Pancreas (tissue), 10 donors: ENCODE measurements around the gene HPCAL4. TPM values are rescaled to one million over a fixed set of nuclear protein-coding genes. Genes with fewer than 3 reads are reported as not detected.

Experiments
- ATAC-seq, 4 donors: fragments of 200-7000 bp; cut with Tn5 transposase; one replicate each; pipeline versions ENCODE4 v1.8.0 to v1.9.1; 2020; ENCODE audit warnings: mild to moderate bottlenecking in 4 of 4, moderate library complexity in 4 of 4
- DNase-seq, 6 donors: peaks; one replicate each; pipeline ENCODE4 v3.0.0-alpha.2; 2020
- FAIRE-seq: peaks from 2 replicates; lab custom pipeline; 2012; peaks lifted over from hg19 to GRCh38; lab: Jason Lieb, UNC
- H3K27ac ChIP-seq, 4 donors: fragments of 200-600 bp; sonication (generic); 1 replicate in 3 of 4; 2 replicates in 1 of 4; pipeline versions ENCODE4 v1.5.0 to v1.8.0; 2020
- H3K27me3 ChIP-seq, 4 donors: fragments of 200-600 bp; one replicate each; pipeline ENCODE4 v1.8.0; 2021
- H3K36me3 ChIP-seq, 3 donors: fragments of 200-600 bp; sonication (generic) in 1 of 3; one replicate each; pipeline versions ENCODE4 v1.5.0 to v1.8.0; 2020 to 2021
- H3K4me1 ChIP-seq, 3 donors: fragments of 200-600 bp; one replicate each; pipeline ENCODE4 v1.8.0; 2021
- H3K4me3 ChIP-seq, 4 donors: fragments of 200-600 bp; sonication (generic) in 2 of 4; one replicate each; pipeline versions ENCODE4 v1.5.0 to v1.8.0; 2020 to 2021
- H3K9me3 ChIP-seq, 4 donors: fragments of 200-600 bp; one replicate each; pipeline ENCODE4 v1.8.0; 2021
- CTCF ChIP-seq, 4 donors: fragments of 200-600 bp; sonication (generic) in 3 of 4; IDR thresholded peaks; one replicate each; pipeline versions ENCODE4 v1.5.0 to v1.8.0; 2021; ENCODE audit warnings: antibody characterized with exemption in 4 of 4
- WGBS, 2 donors: extraction: QIAGEN DNeasy Blood & Tissue Kit; methylation state at CpG; one replicate each; pipeline ENCODE4 v1.1.7; 2013; 5-methylcytosine and 5-hydroxymethylcytosine counted together
- intact Hi-C, 3 donors: fragments of 100-400 bp; cut with DNase I; formaldehyde crosslinking; loops; one replicate each; pipeline versions ENCODE4 v1.11.1 to v1.14.2; 2022
- polyA plus RNA-seq, 2 donors: library from polyadenylated mRNA; stranded (reverse); fragments of 200-250 nt; gene quantifications; one replicate each; pipeline ENCODE4 v1.2.3, GENCODE V29; 2013
- total RNA-seq, 6 donors: library from RNA; stranded (reverse); fragmentation: NEBNext Ultra II Directional in 4 of 6; extraction: Animal tissue kit (Norgen Biotek cat#: 25700) in 4 of 6; gene quantifications; one replicate each; pipeline versions ENCODE4 v1.2.1 to v1.2.4, GENCODE V29; 2021 to 2023
- donor health status: healthy with polysubstance abuse.
- donor health status: DM: no; HTN: no; CAD: no; lungs with moderate emphysema.
- donor health status: DM: no; HTN: no; CAD: no.
- donor health status: control.
- donor health status: control.
- donor health status: Bipolar disorder and iron deficiency.
- donor health status: DM: yes; HTN: yes; CAD: no.
- donor health status: DM: no; HTN: no; CAD: no.
- donor health status: DM: no; HTN: no; CAD: no.
- donor health status: DM: yes; HTN: yes; CAD: no.

Gene HPCAL4
- total and polyA plus RNA-seq, 8 donors, result 0.15 to 7.8 (median 1.2) TPM

GRCh38 chr1:39727221-39727931, 36.1 kb upstream of the HPCAL4 start:
- H3K36me3 ChIP-seq, result no peaks in the 10 kb centered on the region
- no peaks in the 10 kb centered on the region for H3K27me3 ChIP-seq
- intact Hi-C loops, result no loop called here
- no peak for TF ChIP-seq CTCF (IDR thresholded peaks at IDR 0.05)
- H3K4me1 ChIP-seq, result peaks cover 0 to 3% (median 2%) of the 10 kb centered on the region in 3 donors
- no peaks in the 10 kb centered on the region for H3K9me3 ChIP-seq
- 65 to 66% methylated on average over 10 of the region's 10 CpGs for WGBS, 2 donors
- ATAC-seq (no peak), FAIRE-seq (no peak), DNase-seq (no peak)
- no peak overlapping the region for H3K27ac ChIP-seq
- no peak overlapping the region for H3K4me3 ChIP-seq

- H3K27me3 ChIP-seq, result no peaks in the 10 kb centered on the region
- intact Hi-C loops, result no loop called here
- FAIRE-seq, result no peak
Observed at GRCh38 chr1:39726600-39726999, 35.4 kb upstream of the HPCAL4 start.

GRCh38 chr1:39722495-39722894, 31.3 kb upstream of the HPCAL4 start:
- no peak overlapping the region for H3K4me3 ChIP-seq
- no peak for FAIRE-seq
- H3K36me3 ChIP-seq, result no peaks in the 10 kb centered on the region
- intact Hi-C loops, result loop anchor here in 1 of 3 donors (5.0 kb wide), 1 partner anchor 115 kb away; no protein-coding TSS in a partner anchor
- no peak for TF ChIP-seq CTCF (IDR thresholded peaks at IDR 0.05)
- 22 to 26% methylated on average over 2 of the region's 2 CpGs for WGBS, 2 donors
- H3K27me3 ChIP-seq, result no peaks in the 10 kb centered on the region
- peaks cover 0 to 4% (median 0%) of the 10 kb centered on the region in 3 donors for H3K4me1 ChIP-seq
- no peak for DNase-seq
- no peak for ATAC-seq
- no peak overlapping the region for H3K27ac ChIP-seq
- H3K9me3 ChIP-seq, result no peaks in the 10 kb centered on the region

More at GRCh38 chr1:39726600-39726999, 35.4 kb upstream of the HPCAL4 start:
- Histone ChIP-seq H3K9me3 (no peaks in the 10 kb centered on the region), H3K4me3 (no peak overlapping the region), H3K4me1 (no peaks in the 10 kb centered on the region), H3K36me3 (no peaks in the 10 kb centered on the region), H3K27ac (no peak overlapping the region)
- ATAC-seq, result no peak
- WGBS, 2 donors, result 86 to 89% methylated on average over 3 of the region's 3 CpGs
- TF ChIP-seq CTCF (IDR thresholded peaks at IDR 0.05), result no peak
- DNase-seq, result no peak

GRCh38 chr1:39721664-39722063, 30.4 kb upstream of the HPCAL4 start:
- intact Hi-C loops, result loop anchor here in 1 of 3 donors (5.0 kb wide), 1 partner anchor 114 kb away; no protein-coding TSS in a partner anchor
- DNase-seq (no peak), FAIRE-seq (no peak), ATAC-seq (no peak)
- Histone ChIP-seq H3K36me3 (no peaks in the 10 kb centered on the region), H3K27me3 (no peaks in the 10 kb centered on the region), H3K9me3 (no peaks in the 10 kb centered on the region), H3K4me1 (peaks cover 0 to 4% (median 0%) of the 10 kb centered on the region in 3 donors), H3K4me3 (no peak overlapping the region), H3K27ac (no peak overlapping the region)
- no peak for TF ChIP-seq CTCF (IDR thresholded peaks at IDR 0.05)
